Measurements from ENCODE around the gene MSI2.

Gene MSI2

DNA sequence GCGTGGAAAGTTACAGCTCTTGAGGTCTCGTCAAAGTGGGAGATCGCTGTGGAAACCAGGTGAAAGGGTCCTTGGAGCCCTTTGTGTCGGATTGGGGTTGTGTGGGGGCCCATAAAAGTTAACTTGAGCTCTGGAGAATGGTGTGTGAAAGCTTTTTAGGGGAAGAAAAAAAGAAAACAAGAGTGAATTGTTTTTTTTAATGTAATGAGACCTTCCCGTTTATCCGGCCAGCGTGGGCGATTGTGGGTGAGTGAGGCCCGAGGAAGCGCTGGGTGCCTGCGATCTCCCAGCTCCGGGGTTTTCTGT, 150.6 kb downstream of the MSI2 start:
- H3K4me3 ChIP-seq (ENCODE audit: low read depth, low read length), result no peak overlapping the region
- TF ChIP-seq, protein P1, sequence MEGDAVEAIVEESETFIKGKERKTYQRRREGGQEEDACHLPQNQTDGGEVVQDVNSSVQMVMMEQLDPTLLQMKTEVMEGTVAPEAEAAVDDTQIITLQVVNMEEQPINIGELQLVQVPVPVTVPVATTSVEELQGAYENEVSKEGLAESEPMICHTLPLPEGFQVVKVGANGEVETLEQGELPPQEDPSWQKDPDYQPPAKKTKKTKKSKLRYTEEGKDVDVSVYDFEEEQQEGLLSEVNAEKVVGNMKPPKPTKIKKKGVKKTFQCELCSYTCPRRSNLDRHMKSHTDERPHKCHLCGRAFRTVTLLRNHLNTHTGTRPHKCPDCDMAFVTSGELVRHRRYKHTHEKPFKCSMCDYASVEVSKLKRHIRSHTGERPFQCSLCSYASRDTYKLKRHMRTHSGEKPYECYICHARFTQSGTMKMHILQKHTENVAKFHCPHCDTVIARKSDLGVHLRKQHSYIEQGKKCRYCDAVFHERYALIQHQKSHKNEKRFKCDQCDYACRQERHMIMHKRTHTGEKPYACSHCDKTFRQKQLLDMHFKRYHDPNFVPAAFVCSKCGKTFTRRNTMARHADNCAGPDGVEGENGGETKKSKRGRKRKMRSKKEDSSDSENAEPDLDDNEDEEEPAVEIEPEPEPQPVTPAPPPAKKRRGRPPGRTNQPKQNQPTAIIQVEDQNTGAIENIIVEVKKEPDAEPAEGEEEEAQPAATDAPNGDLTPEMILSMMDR (conservative IDR thresholded peaks at IDR 0.05; ENCODE audit: low read depth, low read length), result no peak
- DNase-seq (ENCODE audit: low read depth), result no peak

- H3K4me3 ChIP-seq (ENCODE audit: low read depth, low read length), result no peak overlapping the region
- TF ChIP-seq, protein P1 (conservative IDR thresholded peaks at IDR 0.05; ENCODE audit: low read depth, low read length), result no peak
- DNase-seq (ENCODE audit: low read depth), result no peak
These were observed 151.2 kb downstream of the MSI2 start for GRCh38 chr17:57407287-57408070.

- TF ChIP-seq, protein P1 (conservative IDR thresholded peaks at IDR 0.05; ENCODE audit: low read depth, low read length), result no peak
- no peak overlapping the region for H3K4me3 ChIP-seq (ENCODE audit: low read depth, low read length)
- DNase-seq (ENCODE audit: low read depth), result no peak
These were observed 151.9 kb downstream of the MSI2 start for GRCh38 chr17:57408071-57408811.

DNA sequence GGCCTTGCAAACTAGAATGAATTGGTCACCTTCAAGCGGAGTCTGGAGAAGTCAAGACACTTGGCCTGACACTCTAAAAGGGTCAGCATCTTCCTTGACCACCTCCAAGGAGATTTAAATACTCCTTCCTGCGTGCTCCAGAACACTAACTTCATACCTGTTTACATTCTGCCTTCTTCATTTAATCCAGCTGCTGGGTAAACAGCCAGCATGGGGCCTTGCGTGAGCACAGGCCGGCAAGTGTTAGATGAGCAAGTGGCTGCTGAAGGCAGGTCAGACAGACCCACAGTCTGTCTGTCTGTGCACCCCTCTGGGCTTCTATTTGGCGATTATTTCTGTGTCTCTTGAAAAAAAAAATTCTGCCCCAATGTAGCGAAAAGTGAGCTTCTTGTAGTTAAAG, 153.8 kb downstream of the MSI2 start:
- no peak overlapping the region for H3K4me3 ChIP-seq (ENCODE audit: low read depth, low read length)
- DNase-seq (ENCODE audit: low read depth), result no peak

DNA sequence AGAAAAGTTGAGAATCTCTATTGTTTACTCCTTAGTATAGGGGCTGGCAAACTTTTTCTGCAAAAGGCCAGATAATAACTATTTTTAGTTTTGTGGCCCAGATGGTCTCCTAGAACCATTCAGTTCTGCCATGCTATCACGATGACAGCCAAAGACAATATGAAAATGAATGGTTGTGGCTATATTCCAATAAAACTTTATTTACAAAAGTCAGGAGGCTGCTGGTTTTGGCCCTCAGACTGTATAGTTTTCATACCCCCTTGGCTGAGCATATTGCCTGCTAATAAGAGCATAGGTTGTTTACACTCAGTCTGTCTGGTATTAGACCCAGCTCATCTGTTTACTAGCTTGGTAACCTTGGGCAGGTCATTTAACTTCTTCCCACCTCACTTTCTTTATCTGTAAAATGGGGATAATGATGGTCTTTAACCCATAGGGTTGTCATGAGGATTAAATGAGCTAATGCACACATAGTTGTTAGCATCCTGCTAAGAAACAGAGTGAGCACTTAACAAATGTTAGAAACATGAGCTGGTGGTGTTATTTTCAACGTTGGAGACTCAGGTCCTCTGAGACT, 156.3 kb downstream of the MSI2 start:
- DNase-seq (ENCODE audit: low read depth), result no peak
- TF ChIP-seq, protein P1 (conservative IDR thresholded peaks at IDR 0.05; ENCODE audit: low read depth, low read length), result no peak
- H3K4me3 ChIP-seq (ENCODE audit: low read depth, low read length), result no peak overlapping the region

More for the DNA sequence above, 153.8 kb downstream of the MSI2 start:
- TF ChIP-seq, protein P1 (conservative IDR thresholded peaks at IDR 0.05; ENCODE audit: low read depth, low read length), result no peak

- H3K4me3 ChIP-seq (ENCODE audit: low read depth, low read length), result no peak overlapping the region
- DNase-seq (ENCODE audit: low read depth), result no peak
- TF ChIP-seq, protein P1 (conservative IDR thresholded peaks at IDR 0.05; ENCODE audit: low read depth, low read length), result no peak
These were observed 157.7 kb downstream of the MSI2 start for GRCh38 chr17:57413848-57414651.

Data from choroid plexus epithelial cell (primary cell).